ENCODE data around the gene KLHL15.

- TF ChIP-seq CTCF (IDR thresholded peaks at IDR 0.05), result no peak
- TF ChIP-seq POLR2A (IDR thresholded peaks at IDR 0.05), result no peak
- no peak for TF ChIP-seq EP300 (IDR thresholded peaks at IDR 0.05)
Measured at GRCh38 chrX:23944234-23944633, 82.8 kb downstream of the KLHL15 start.
